Erythroblast (primary cell): ENCODE measurements around the gene FAM170B.

Experiments
- GATA1 ChIP-seq: IDR thresholded peaks from 2 replicates; pipeline ENCODE4 v1.6.1; 2011; ENCODE audit warnings: low read depth, mild to moderate bottlenecking, control low read depth, low read length, moderate library complexity
- POLR2A ChIP-seq: IDR thresholded peaks from 2 replicates; pipeline ENCODE4 v1.6.1; 2011; ENCODE audit warnings: mild to moderate bottlenecking, low read length

DNA sequence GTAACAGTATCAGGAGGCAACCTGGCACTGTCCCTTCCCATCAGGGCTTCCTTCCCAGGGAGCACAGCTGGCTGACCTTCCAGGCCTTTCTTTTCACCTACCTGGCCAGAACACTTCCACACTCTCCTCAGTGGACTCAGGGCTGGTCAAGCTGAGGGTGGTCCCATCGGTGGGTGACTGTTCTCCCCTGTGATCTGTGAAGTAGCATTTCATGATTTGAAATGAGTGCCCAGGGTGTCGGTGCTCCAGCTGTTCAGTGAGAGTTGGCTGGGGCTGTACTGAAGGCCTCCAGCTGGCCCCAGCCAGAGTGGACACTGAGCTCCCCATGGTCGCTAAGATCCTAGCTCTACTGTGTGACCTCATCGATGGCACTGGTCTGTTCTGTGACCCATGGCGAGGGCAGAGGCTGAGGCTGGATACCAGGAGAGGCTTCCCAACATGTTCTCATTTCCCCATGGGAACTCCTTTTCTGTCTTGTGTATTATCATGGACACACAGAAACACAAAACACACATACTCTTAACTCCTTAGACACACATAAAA is at the start of gene FAM170B:
- TF ChIP-seq POLR2A (no peak), GATA1 (no peak)
